ENCODE results near the gene CCDC30.

The CCDC30 gene

DNA sequence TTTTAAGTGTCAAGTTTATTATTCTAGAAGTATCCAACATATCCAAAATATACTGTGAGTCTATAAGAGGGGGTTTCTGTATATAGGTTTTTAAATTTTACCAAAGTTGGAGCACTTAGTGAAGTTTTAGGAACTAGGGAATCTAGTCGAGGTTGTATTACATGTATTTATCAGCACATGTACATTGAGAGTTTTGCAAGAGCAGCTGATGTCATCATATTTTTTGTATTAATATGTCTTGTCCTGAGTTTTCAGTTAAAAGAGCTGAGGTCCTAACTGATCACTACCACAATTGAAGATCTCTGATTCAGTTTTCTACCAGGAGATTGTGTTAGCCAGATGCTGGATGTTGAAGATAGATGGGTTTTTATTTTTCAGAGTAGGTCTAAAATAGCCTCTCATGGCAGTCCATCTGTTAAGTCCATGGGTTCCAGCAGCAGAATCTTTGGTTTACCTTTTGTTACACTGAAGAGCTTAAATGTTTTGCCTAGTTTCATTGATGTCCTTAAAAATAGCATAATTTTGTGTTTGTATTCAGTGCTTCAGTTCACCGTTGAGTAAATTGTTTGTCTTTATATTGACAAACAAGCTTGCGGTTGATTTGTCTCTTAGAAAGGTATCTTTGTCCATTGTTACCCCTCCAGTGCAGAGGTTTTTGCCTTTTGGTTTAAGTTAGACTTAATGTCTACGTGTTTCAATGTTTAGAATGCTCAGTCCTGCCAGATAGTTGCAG is 235.2 kb downstream of the CCDC30 start:
- no peak for DNase-seq

DNA sequence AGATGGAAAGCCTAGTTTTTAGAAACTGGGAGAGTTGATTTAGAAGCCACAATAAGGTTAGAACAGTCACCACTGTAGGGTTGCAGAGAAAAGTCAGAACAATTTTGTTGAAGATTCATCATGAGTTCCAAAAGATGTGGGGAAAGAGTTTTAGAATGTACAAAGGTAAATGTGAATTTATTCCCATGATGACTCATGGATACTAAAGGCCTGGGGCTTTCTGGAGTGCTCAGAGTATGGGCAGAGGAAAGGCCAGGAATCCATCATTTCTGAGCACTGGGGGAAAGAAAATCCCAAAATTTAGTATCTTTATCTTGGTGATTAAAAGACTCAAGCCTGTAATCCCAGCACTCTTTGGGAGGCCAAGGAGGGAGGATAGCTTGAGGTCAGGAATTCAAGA is 236.9 kb downstream of the CCDC30 start:
- DNase-seq, result no peak

DNA sequence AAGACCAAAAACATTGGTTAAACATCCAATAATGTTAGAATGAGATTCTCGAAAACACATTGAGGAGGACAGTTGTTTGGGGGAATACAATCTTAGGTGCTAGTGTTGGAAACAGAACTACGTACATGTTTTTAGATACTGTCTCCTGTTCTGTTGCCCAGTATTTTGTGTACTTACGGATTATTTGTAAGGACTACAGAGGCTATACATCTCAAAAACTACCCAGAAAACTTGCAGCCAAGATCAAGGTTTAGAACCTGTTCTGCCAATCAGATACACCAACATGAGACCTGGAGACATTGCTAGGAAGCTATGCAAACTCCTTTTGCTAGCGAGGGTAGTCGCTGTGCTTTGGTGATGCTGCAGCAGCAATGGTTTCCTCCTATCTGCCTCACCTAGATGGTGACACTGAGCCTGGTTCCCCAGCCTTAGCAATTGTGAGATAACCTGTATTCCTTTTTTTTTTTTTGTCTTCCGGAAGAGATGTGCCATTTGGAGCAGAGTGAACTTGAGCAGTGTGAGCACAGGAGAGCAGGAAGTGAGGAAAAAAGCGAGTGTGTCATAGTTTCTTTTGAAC is 240.9 kb downstream of the CCDC30 start:
- no peak for DNase-seq
